ENCODE results near the gene RASAL2. TPM values are rescaled to one million over a fixed set of nuclear protein-coding genes. Genes with fewer than 3 reads are reported as not detected.
"Not testable (repeated sequence)": the region's sequence is repeated elsewhere in the genome, so short reads cannot be mapped to it uniquely, and the experiment has no call there.

The RASAL2 gene
- total RNA-seq, 1 experiment from 2014 or later, result 36.8 TPM

DNA sequence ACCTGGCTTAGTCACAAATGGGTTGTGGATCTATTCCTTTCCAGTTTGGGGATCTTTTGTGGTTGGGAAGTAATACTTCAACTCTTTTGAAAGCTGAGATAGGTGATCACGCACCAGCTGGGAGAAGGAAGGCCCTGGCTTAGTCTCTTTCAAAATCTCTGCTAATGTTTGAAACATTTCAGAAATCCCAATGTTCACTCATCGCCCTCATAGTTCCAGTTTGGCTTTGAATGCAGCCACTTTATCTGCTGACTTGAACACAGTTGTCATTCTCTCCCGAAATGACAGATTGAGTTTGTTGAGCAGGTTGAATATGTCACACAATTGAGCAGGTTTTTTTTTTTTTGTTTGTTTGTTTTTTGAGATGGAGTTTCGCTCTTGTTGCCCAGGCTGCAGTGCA lies 24.6 kb downstream of the RASAL2 start:
- BruUV-seq (replicated peaks), result no TSS peak
- Histone ChIP-seq H3K27me3 (replicated peaks; ENCODE audit: control insufficient read depth, insufficient read depth, low read length) (no peaks in the 10 kb centered on the region), H3K4me1 (0 out of 2 replicates have a peak, but pooled peaks cover 7% of the 10 kb centered on the region), H3K36me3 (ENCODE audit: control insufficient read depth, insufficient read depth, low read length) (no peaks in the 10 kb centered on the region), H3K9me3 (no peaks in the 10 kb centered on the region), H3K4me3 (ENCODE audit: low read depth, low read length) (no peak overlapping the region)
- DNase-seq, result no peak
- intact Hi-C loops (cut with micrococcal nuclease; ENCODE audit: unreplicated experiment), result no loop called here
- Mint-ChIP-seq H3K27me3 (ENCODE audit: insufficient read depth, unreplicated experiment) (no peaks in the 10 kb centered on the region), H3K36me3 (ENCODE audit: insufficient read depth, unreplicated experiment) (no peaks in the 10 kb centered on the region), H3K9me3 (ENCODE audit: unreplicated experiment) (no peaks in the 10 kb centered on the region), H3K27ac (ENCODE audit: unreplicated experiment) (no peak overlapping the region), H3K4me3 (ENCODE audit: unreplicated experiment) (no peak overlapping the region), H3K4me1 (ENCODE audit: low read depth, unreplicated experiment) (peaks cover 8% of the 10 kb centered on the region)
- ChIA-PET CTCF (no interaction called here), POLR2A (no interaction called here)
- TF ChIP-seq, protein P1, sequence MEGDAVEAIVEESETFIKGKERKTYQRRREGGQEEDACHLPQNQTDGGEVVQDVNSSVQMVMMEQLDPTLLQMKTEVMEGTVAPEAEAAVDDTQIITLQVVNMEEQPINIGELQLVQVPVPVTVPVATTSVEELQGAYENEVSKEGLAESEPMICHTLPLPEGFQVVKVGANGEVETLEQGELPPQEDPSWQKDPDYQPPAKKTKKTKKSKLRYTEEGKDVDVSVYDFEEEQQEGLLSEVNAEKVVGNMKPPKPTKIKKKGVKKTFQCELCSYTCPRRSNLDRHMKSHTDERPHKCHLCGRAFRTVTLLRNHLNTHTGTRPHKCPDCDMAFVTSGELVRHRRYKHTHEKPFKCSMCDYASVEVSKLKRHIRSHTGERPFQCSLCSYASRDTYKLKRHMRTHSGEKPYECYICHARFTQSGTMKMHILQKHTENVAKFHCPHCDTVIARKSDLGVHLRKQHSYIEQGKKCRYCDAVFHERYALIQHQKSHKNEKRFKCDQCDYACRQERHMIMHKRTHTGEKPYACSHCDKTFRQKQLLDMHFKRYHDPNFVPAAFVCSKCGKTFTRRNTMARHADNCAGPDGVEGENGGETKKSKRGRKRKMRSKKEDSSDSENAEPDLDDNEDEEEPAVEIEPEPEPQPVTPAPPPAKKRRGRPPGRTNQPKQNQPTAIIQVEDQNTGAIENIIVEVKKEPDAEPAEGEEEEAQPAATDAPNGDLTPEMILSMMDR (IDR thresholded peaks at IDR 0.05; ENCODE audit: insufficient read depth in 1 of 2, low read depth in 1 of 2, low read length in 1 of 2, severe bottlenecking in 1 of 2, unreplicated experiment in 1 of 2), result no peak

DNA sequence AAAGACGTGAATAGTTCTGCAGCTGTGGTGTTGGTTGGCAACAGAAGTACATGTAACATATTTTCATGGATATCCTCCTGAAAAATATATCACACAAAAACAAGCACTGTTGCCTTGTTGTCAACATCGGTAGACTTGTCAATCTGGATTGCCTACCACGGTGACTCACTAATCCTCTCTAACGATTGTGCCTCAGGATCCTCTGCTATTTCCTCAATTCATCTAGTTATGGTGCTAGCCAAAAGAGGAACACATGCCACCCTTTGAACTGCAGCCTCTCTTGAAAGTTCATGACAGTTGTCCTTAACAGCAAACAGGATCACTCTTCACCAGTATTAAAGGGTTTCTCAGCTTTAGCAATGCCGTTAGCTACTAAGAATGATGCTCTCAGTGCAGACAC lies 25.7 kb downstream of the RASAL2 start:
- no peak for DNase-seq
- H3K4me3 Mint-ChIP-seq (ENCODE audit: unreplicated experiment), result no peak overlapping the region
- no peaks in the 10 kb centered on the region for H3K27me3 Mint-ChIP-seq (ENCODE audit: insufficient read depth, unreplicated experiment)
- BruUV-seq (replicated peaks), result no TSS peak
- TF ChIP-seq, protein P1 (IDR thresholded peaks at IDR 0.05; ENCODE audit: insufficient read depth in 1 of 2, low read depth in 1 of 2, low read length in 1 of 2, severe bottlenecking in 1 of 2, unreplicated experiment in 1 of 2), result no peak
- H3K27ac Mint-ChIP-seq (ENCODE audit: unreplicated experiment), result no peak overlapping the region
- Histone ChIP-seq H3K4me1 (peaks cover 17% of the 10 kb centered on the region), H3K36me3 (ENCODE audit: control insufficient read depth, insufficient read depth, low read length) (no peaks in the 10 kb centered on the region), H3K27me3 (replicated peaks; ENCODE audit: control insufficient read depth, insufficient read depth, low read length) (no peaks in the 10 kb centered on the region), H3K4me3 (ENCODE audit: low read depth, low read length) (no peak overlapping the region), H3K9me3 (no peaks in the 10 kb centered on the region)
- ChIA-PET CTCF (no interaction called here), POLR2A (no interaction called here)
- intact Hi-C loops (cut with micrococcal nuclease; ENCODE audit: unreplicated experiment), result no loop called here
- peaks cover 14% of the 10 kb centered on the region for H3K4me1 Mint-ChIP-seq (ENCODE audit: low read depth, unreplicated experiment)
- no peaks in the 10 kb centered on the region for H3K36me3 Mint-ChIP-seq (ENCODE audit: insufficient read depth, unreplicated experiment)
- no peaks in the 10 kb centered on the region for H3K9me3 Mint-ChIP-seq (ENCODE audit: unreplicated experiment)

DNA sequence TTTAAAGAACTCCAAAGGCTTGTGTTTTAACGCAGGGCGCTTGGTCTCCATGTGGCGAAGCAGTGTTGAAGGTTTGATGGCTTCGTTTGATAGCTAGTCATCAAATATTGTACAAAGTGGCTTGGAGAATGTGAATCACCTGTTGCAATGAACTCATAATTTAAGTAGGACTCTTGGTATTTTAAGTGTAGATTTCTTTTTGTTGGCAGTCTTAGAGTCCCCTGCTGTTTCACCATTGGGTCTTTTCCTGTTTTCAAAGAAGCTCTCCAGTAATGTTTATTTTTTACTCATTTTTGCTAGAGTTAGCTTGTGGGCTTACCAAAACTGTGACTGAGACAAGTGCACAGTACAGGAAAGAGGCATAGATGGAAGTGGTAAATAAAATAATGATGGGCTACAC lies 26.2 kb downstream of the RASAL2 start:
- Mint-ChIP-seq H3K4me1 (ENCODE audit: low read depth, unreplicated experiment) (peaks cover 12% of the 10 kb centered on the region), H3K27ac (ENCODE audit: unreplicated experiment) (no peak overlapping the region), H3K4me3 (ENCODE audit: unreplicated experiment) (no peak overlapping the region), H3K9me3 (ENCODE audit: unreplicated experiment) (no peaks in the 10 kb centered on the region), H3K27me3 (ENCODE audit: insufficient read depth, unreplicated experiment) (no peaks in the 10 kb centered on the region), H3K36me3 (ENCODE audit: insufficient read depth, unreplicated experiment) (no peaks in the 10 kb centered on the region)
- TF ChIP-seq, protein P1 (IDR thresholded peaks at IDR 0.05; ENCODE audit: insufficient read depth in 1 of 2, low read depth in 1 of 2, low read length in 1 of 2, severe bottlenecking in 1 of 2, unreplicated experiment in 1 of 2), result no peak
- CTCF ChIA-PET, result no interaction called here
- peaks cover 21% of the 10 kb centered on the region for H3K4me1 ChIP-seq
- intact Hi-C loops (cut with micrococcal nuclease; ENCODE audit: unreplicated experiment), result no loop called here
- H3K27me3 ChIP-seq (replicated peaks; ENCODE audit: control insufficient read depth, insufficient read depth, low read length), result no peaks in the 10 kb centered on the region
- H3K9me3 ChIP-seq, result no peaks in the 10 kb centered on the region
- no TSS peak for BruUV-seq (replicated peaks)
- no peak overlapping the region for H3K4me3 ChIP-seq (ENCODE audit: low read depth, low read length)
- no peaks in the 10 kb centered on the region for H3K36me3 ChIP-seq (ENCODE audit: control insufficient read depth, insufficient read depth, low read length)
- POLR2A ChIA-PET, result no interaction called here
- no peak for DNase-seq

DNA sequence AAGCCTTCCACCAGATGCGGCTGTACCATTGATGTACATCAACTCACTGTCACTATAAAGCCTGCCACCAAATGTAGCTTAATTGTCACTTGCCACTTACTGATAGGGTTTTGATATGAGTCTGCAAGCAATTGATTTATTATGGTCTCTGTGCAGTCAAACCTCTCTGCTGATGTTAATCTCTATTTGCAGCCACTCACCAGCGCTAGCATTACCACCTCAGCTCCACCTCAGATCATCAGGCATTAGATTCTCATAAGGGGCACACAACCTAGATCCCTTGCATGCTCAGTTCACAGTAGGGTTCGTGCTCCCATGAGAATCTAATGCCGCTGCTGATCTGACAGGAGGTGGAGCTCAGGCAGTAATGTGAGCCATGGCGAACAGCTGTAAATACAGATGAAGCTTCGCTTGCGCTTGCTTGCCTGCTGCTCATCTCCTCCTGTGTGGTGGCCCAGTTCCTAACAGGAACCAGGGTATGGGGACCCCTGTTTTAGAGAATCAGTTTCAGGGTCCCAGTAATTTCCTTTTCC lies 26.7 kb downstream of the RASAL2 start:
- H3K4me1 ChIP-seq, result peaks cover 26% of the 10 kb centered on the region
- H3K27me3 Mint-ChIP-seq (ENCODE audit: insufficient read depth, unreplicated experiment); H3K27ac Mint-ChIP-seq (ENCODE audit: unreplicated experiment); H3K27me3 ChIP-seq (replicated peaks; ENCODE audit: control insufficient read depth, insufficient read depth, low read length); H3K4me1 Mint-ChIP-seq (ENCODE audit: low read depth, unreplicated experiment); intact Hi-C loops (cut with micrococcal nuclease; ENCODE audit: unreplicated experiment); H3K4me3 ChIP-seq (ENCODE audit: low read depth, low read length); H3K36me3 ChIP-seq (ENCODE audit: control insufficient read depth, insufficient read depth, low read length); H3K9me3 Mint-ChIP-seq (ENCODE audit: unreplicated experiment); H3K9me3 ChIP-seq; BruUV-seq (replicated peaks); H3K36me3 Mint-ChIP-seq (ENCODE audit: insufficient read depth, unreplicated experiment); POLR2A ChIA-PET; DNase-seq; H3K4me3 Mint-ChIP-seq (ENCODE audit: unreplicated experiment); CTCF ChIA-PET: not testable (repeated sequence)
